ENCODE results near the gene LENG8.
"Not testable (repeated sequence)": the region's sequence is repeated elsewhere in the genome, so short reads cannot be mapped to it uniquely, and the experiment has no call there.

LENG8 gene

GRCh38 chr19:54484451-54484850, 35.5 kb downstream of the LENG8 start:
- DNase-seq (ENCODE audit: low read depth), result no peak

GRCh38 chr19:54485851-54486250, 36.9 kb downstream of the LENG8 start:
- no peak for DNase-seq (ENCODE audit: low read depth)

- no peak for DNase-seq (ENCODE audit: low read depth)
Measured at GRCh38 chr19:54489341-54489740, 40.3 kb downstream of the LENG8 start.

- no peak for DNase-seq (ENCODE audit: low read depth)
Measured at GRCh38 chr19:54489766-54490165, 40.8 kb downstream of the LENG8 start.

- DNase-seq (ENCODE audit: low read depth), result no peak
Measured at GRCh38 chr19:54492568-54492967, 43.6 kb downstream of the LENG8 start.

- DNase-seq (ENCODE audit: low read depth), result not testable (repeated sequence)
Measured at GRCh38 chr19:54493056-54493455, 44.1 kb downstream of the LENG8 start.

- DNase-seq (ENCODE audit: low read depth), result no peak
Measured at GRCh38 chr19:54493967-54494585, 45.1 kb downstream of the LENG8 start.

- DNase-seq (ENCODE audit: low read depth), result not testable (repeated sequence)
Measured at GRCh38 chr19:54495284-54495683, 46.3 kb downstream of the LENG8 start.

- not testable (repeated sequence) for DNase-seq (ENCODE audit: low read depth)
Measured at GRCh38 chr19:54497747-54498450, 48.9 kb downstream of the LENG8 start.

- not testable (repeated sequence) for DNase-seq (ENCODE audit: low read depth)
Measured at GRCh38 chr19:54498451-54498772, 49.4 kb downstream of the LENG8 start.

- no peak for DNase-seq (ENCODE audit: low read depth)
Measured at GRCh38 chr19:54502518-54503048, 53.6 kb downstream of the LENG8 start, which contains the start of gene LAIR2. Gene LAIR2 (plus strand): TSS chr19:54502831. CDS start chr19:54502919, 88 bp downstream.

- DNase-seq (ENCODE audit: low read depth), result not testable (repeated sequence)
Measured at GRCh38 chr19:54505542-54505941, 56.5 kb downstream of the LENG8 start.

- no peak for DNase-seq (ENCODE audit: low read depth)
Measured at GRCh38 chr19:54506079-54506478, 57.1 kb downstream of the LENG8 start.

GRCh38 chr19:54507038-54507717, 58.2 kb downstream of the LENG8 start:
- not testable (repeated sequence) for DNase-seq (ENCODE audit: low read depth)

- DNase-seq (ENCODE audit: low read depth), result no peak
Measured at GRCh38 chr19:54507824-54508223, 58.8 kb downstream of the LENG8 start.

- not testable (repeated sequence) for DNase-seq (ENCODE audit: low read depth)
Measured at GRCh38 chr19:54508487-54508886, 59.5 kb downstream of the LENG8 start.

- not testable (repeated sequence) for DNase-seq (ENCODE audit: low read depth)
Measured at GRCh38 chr19:54509200-54509940, 60.4 kb downstream of the LENG8 start.

Measured in fibroblast of the conjunctiva (primary cell).